Sigmoid colon (tissue), 4 donors: Measurements from ENCODE around the gene FANCM.

Experiments
- CTCF ChIP-seq, 4 experiments: fragments of 450-650 bp in 3 of 4; fragments of 200-600 bp in 1 of 4; IDR thresholded peaks; one replicate each; pipeline ENCODE4 v1.5.1; 2016 to 2019; ENCODE audit warnings: antibody characterized with exemption in 4 of 4, mild to moderate bottlenecking in 3 of 4, moderate library complexity in 2 of 4
- EP300 ChIP-seq, 4 donors: sonication (generic); formaldehyde crosslinking; IDR thresholded peaks; one replicate each; pipeline ENCODE4 v1.6.1; 2017; ENCODE audit warnings: antibody characterized with exemption in 4 of 4
- POLR2A ChIP-seq, 2 donors: fragments of 450-650 bp; IDR thresholded peaks; one replicate each; pipeline ENCODE4 v1.6.1; 2016; ENCODE audit warnings: antibody characterized with exemption in 2 of 2, mild to moderate bottlenecking in 2 of 2, moderate library complexity in 2 of 2
- POLR2AphosphoS5 ChIP-seq, 4 donors: sonication (generic); formaldehyde crosslinking; IDR thresholded peaks; one replicate each; pipeline ENCODE4 v1.6.1; 2017; ENCODE audit warnings: antibody characterized with exemption in 4 of 4

- TF ChIP-seq CTCF (IDR thresholded peaks at IDR 0.05) (no peak), POLR2A (IDR thresholded peaks at IDR 0.05) (no peak), EP300 (IDR thresholded peaks at IDR 0.05) (no peak), POLR2AphosphoS5 (IDR thresholded peaks at IDR 0.05) (no peak)
These were observed 74.4 kb downstream of the FANCM start for GRCh38 chr14:45210159-45210558.
